Astrocyte (in vitro differentiated cells and primary cell): Measurements from ENCODE around the gene TIMM8B. TPM values are rescaled to one million over a fixed set of nuclear protein-coding genes. Genes with fewer than 3 reads are reported as not detected.
A peak's percentile ranks its signal among the peaks of the same experiment; 100 is the strongest.
"Not testable (repeated sequence)": the region's sequence is repeated elsewhere in the genome, so short reads cannot be mapped to it uniquely, and the experiment has no call there.

Experiments used
- DNase-seq: peaks from one replicate; pipeline ENCODE4 v3.0.0-alpha.2; 2010; ENCODE audit warnings: low read depth
- FAIRE-seq: peaks from 2 replicates; lab custom pipeline; 2011; peaks lifted over from hg19 to GRCh38; lab: Jason Lieb, UNC
- H2AFZ ChIP-seq: 2 replicates; pipeline ENCODE4 v1.6.0; 2012; ENCODE audit warnings: low read depth, low read length, inconsistent platforms
- H3K27ac ChIP-seq: 2 replicates; pipeline ENCODE4 v1.5.1; 2011; ENCODE audit warnings: low read depth, low read length, inconsistent platforms
- H3K27me3 ChIP-seq: 2 replicates; pipeline ENCODE4 v1.6.0; 2011; ENCODE audit warnings: low read length, inconsistent platforms; ENCODE audit not compliant: insufficient read depth
- H3K36me3 ChIP-seq: 2 replicates; pipeline ENCODE4 v1.5.1; 2011; ENCODE audit warnings: low read length, inconsistent platforms; ENCODE audit not compliant: insufficient read depth
- H3K4me1 ChIP-seq: 2 replicates; pipeline ENCODE4 v1.5.1; 2011; ENCODE audit warnings: low read length, inconsistent platforms; ENCODE audit not compliant: insufficient read depth
- H3K4me2 ChIP-seq: 2 replicates; pipeline ENCODE4 v1.6.0; 2012; ENCODE audit warnings: low read length, inconsistent platforms
- H3K4me3 ChIP-seq: 2 replicates; pipeline ENCODE4 v1.5.1; 2011; ENCODE audit warnings: low read depth, mild to moderate bottlenecking, low read length, inconsistent platforms; ENCODE audit not compliant: insufficient read depth
- H3K79me2 ChIP-seq: 2 replicates; pipeline ENCODE4 v1.6.0; 2012; ENCODE audit warnings: mild to moderate bottlenecking, low read length, inconsistent platforms; ENCODE audit not compliant: insufficient read depth
- H3K9ac ChIP-seq: 2 replicates; pipeline ENCODE4 v1.6.0; 2012; ENCODE audit warnings: mild to moderate bottlenecking, low read length, inconsistent platforms
- H3K9me3 ChIP-seq: 2 replicates; pipeline ENCODE4 v1.5.1; 2012; ENCODE audit warnings: low read depth, mild to moderate bottlenecking, low read length, inconsistent platforms; ENCODE audit not compliant: insufficient read depth
- H4K20me1 ChIP-seq: 2 replicates; pipeline ENCODE4 v1.6.0; 2012; ENCODE audit warnings: low read length, inconsistent platforms; ENCODE audit not compliant: insufficient read depth
- H3K27ac Mint-ChIP-seq: one replicate; pipeline ENCODE4 v1.8.0; 2021; ENCODE audit warnings: mild to moderate bottlenecking, mixed read lengths; ENCODE audit not compliant: unreplicated experiment
- H3K27me3 Mint-ChIP-seq: one replicate; pipeline ENCODE4 v1.8.0; 2021; ENCODE audit warnings: low read depth, mixed read lengths; ENCODE audit not compliant: unreplicated experiment
- H3K36me3 Mint-ChIP-seq: one replicate; pipeline ENCODE4 v1.8.0; 2021; ENCODE audit warnings: low read depth, mixed read lengths; ENCODE audit not compliant: unreplicated experiment
- H3K4me1 Mint-ChIP-seq: one replicate; pipeline ENCODE4 v1.8.0; 2021; ENCODE audit warnings: low read depth, mixed read lengths; ENCODE audit not compliant: unreplicated experiment
- H3K4me3 Mint-ChIP-seq: one replicate; pipeline ENCODE4 v1.8.0; 2021; ENCODE audit warnings: mild to moderate bottlenecking, moderate library complexity, mixed read lengths; ENCODE audit not compliant: unreplicated experiment
- H3K9me3 Mint-ChIP-seq: one replicate; pipeline ENCODE4 v1.8.0; 2021; ENCODE audit warnings: mild to moderate bottlenecking, mixed read lengths; ENCODE audit not compliant: unreplicated experiment
- CTCF ChIP-seq: IDR thresholded peaks from 2 replicates; pipeline ENCODE4 v1.5.1; 2011; ENCODE audit warnings: low read depth, mild to moderate bottlenecking, inconsistent platforms, low read length, moderate library complexity; ENCODE audit not compliant: insufficient read depth
- EZH2 ChIP-seq: IDR thresholded peaks from 2 replicates; pipeline ENCODE4 v1.6.1; 2012; ENCODE audit warnings: mild to moderate bottlenecking, low read length, inconsistent platforms; ENCODE audit not compliant: insufficient read depth
- total RNA-seq: library from RNA; stranded (reverse); gene quantifications from 2 replicates; pipeline ENCODE4 v1.2.1, GENCODE V29; 2021

The TIMM8B gene
- total RNA-seq, 1 donor from 2014 or later = 68.9 TPM

- no peaks in the 10 kb centered on the region for H3K27me3 Mint-ChIP-seq
- H2AFZ ChIP-seq = no peak overlapping the region
- no peak for TF ChIP-seq EZH2
- no peak for TF ChIP-seq CTCF
- H3K4me2 ChIP-seq = no peak overlapping the region
- FAIRE-seq (peak; percentile 49), DNase-seq (no peak)
- peaks cover 27% of the 10 kb centered on the region for H3K36me3 Mint-ChIP-seq
- H3K27me3 ChIP-seq = no peaks in the 10 kb centered on the region
- H3K79me2 ChIP-seq = peaks cover 3% of the 10 kb centered on the region
- H3K4me3 Mint-ChIP-seq = no peak overlapping the region
- H3K4me3 ChIP-seq = no peak overlapping the region
- no peaks in the 10 kb centered on the region for H3K9me3 ChIP-seq
- peaks cover 25% of the 10 kb centered on the region for H3K36me3 ChIP-seq
- H3K4me1 ChIP-seq = peaks cover 3% of the 10 kb centered on the region
- H3K9ac ChIP-seq = no peak overlapping the region
- no peaks in the 10 kb centered on the region for H4K20me1 ChIP-seq
- no peak overlapping the region for H3K27ac ChIP-seq
- no peak overlapping the region for H3K27ac Mint-ChIP-seq
- H3K4me1 Mint-ChIP-seq = peaks cover 3% of the 10 kb centered on the region
- H3K9me3 Mint-ChIP-seq = peaks cover 7% of the 10 kb centered on the region
These were observed 35.8 kb downstream of the TIMM8B start for GRCh38 chr11:112050721-112051120.

GRCh38 chr11:112049777-112050176, 36.8 kb downstream of the TIMM8B start:
- Histone ChIP-seq H3K27me3 (no peaks in the 10 kb centered on the region), H2AFZ (no peak overlapping the region), H3K9ac (no peak overlapping the region), H4K20me1 (no peaks in the 10 kb centered on the region), H3K36me3 (peaks cover 28% of the 10 kb centered on the region), H3K4me2 (no peak overlapping the region), H3K9me3 (no peaks in the 10 kb centered on the region), H3K79me2 (peaks cover 3% of the 10 kb centered on the region), H3K4me1 (peaks cover 3% of the 10 kb centered on the region), H3K27ac (no peak overlapping the region), H3K4me3 (no peak overlapping the region)
- H3K36me3 Mint-ChIP-seq = peaks cover 28% of the 10 kb centered on the region
- FAIRE-seq = no peak
- H3K27me3 Mint-ChIP-seq = no peaks in the 10 kb centered on the region
- peaks cover 3% of the 10 kb centered on the region for H3K4me1 Mint-ChIP-seq
- no peak overlapping the region for H3K27ac Mint-ChIP-seq
- H3K9me3 Mint-ChIP-seq = peaks cover 7% of the 10 kb centered on the region
- no peak overlapping the region for H3K4me3 Mint-ChIP-seq
- TF ChIP-seq CTCF = no peak
- no peak for TF ChIP-seq EZH2
- no peak for DNase-seq

- H3K4me1 ChIP-seq, H4K20me1 ChIP-seq, H3K9me3 ChIP-seq, FAIRE-seq, DNase-seq, H3K27ac ChIP-seq, H3K9me3 Mint-ChIP-seq, H3K9ac ChIP-seq, H3K4me3 ChIP-seq, H3K27ac Mint-ChIP-seq, H3K4me1 Mint-ChIP-seq, H3K4me2 ChIP-seq, H3K27me3 ChIP-seq, H3K27me3 Mint-ChIP-seq, H3K79me2 ChIP-seq, H2AFZ ChIP-seq: not testable (repeated sequence)
- H3K4me3 Mint-ChIP-seq = peak overlapping the region; percentile 21
- peaks cover 22% of the 10 kb centered on the region for H3K36me3 ChIP-seq
- peaks cover 27% of the 10 kb centered on the region for H3K36me3 Mint-ChIP-seq
These were observed 38.3 kb downstream of the TIMM8B start for GRCh38 chr11:112048256-112048655.

- H2AFZ ChIP-seq, H3K4me2 ChIP-seq, H3K4me3 ChIP-seq, H3K9ac ChIP-seq, H3K9me3 ChIP-seq, H3K27me3 Mint-ChIP-seq, H3K4me3 Mint-ChIP-seq, H3K9me3 Mint-ChIP-seq, H3K27ac Mint-ChIP-seq, FAIRE-seq, H3K79me2 ChIP-seq, H3K27me3 ChIP-seq, H3K27ac ChIP-seq, H4K20me1 ChIP-seq, DNase-seq: not testable (repeated sequence)
- H3K4me1 ChIP-seq = peaks cover 13% of the 10 kb centered on the region
- H3K36me3 ChIP-seq = peaks cover 13% of the 10 kb centered on the region
- H3K4me1 Mint-ChIP-seq = peaks cover 17% of the 10 kb centered on the region
- H3K36me3 Mint-ChIP-seq = peaks cover 23% of the 10 kb centered on the region
These were observed 39.9 kb downstream of the TIMM8B start for GRCh38 chr11:112046647-112047046.
